ENCODE results near the gene OR6T1.

The OR6T1 gene

GRCh38 chr11:123943738-123944137 lies at the start of gene OR6T1:
TSS of gene OR6T1 (minus strand) at chr11:123943838. CDS start at chr11:123943838, 0 bp downstream.
- DNase-seq (ENCODE audit: low read depth in 3 of 3): no peak

- no peak for DNase-seq (ENCODE audit: low read depth in 3 of 3)
Measured at GRCh38 chr11:123979311-123979710, 35.7 kb upstream of the OR6T1 start.

- no peak for DNase-seq (ENCODE audit: low read depth in 3 of 3)
Measured at GRCh38 chr11:123977731-123978347, 34.2 kb upstream of the OR6T1 start, which contains the start of gene OR10S1. TSS of gene OR10S1 (minus strand) at chr11:123977781. CDS start at chr11:123977664, 117 bp downstream.

- no peak for DNase-seq (ENCODE audit: low read depth in 3 of 3)
Measured at GRCh38 chr11:123976770-123977560, 33.3 kb upstream of the OR6T1 start.

- DNase-seq (ENCODE audit: low read depth in 3 of 3): no peak
Measured at GRCh38 chr11:123973816-123974215, 30.2 kb upstream of the OR6T1 start.

GRCh38 chr11:123956752-123957151 lies 13.1 kb upstream of the OR6T1 start:
- DNase-seq (ENCODE audit: low read depth in 3 of 3): no peak

- no peak for DNase-seq (ENCODE audit: low read depth in 3 of 3)
Measured at GRCh38 chr11:123945132-123945531, 1.5 kb upstream of the OR6T1 start.

- DNase-seq (ENCODE audit: low read depth in 3 of 3): no peak
Measured at GRCh38 chr11:123942413-123942812, 1.2 kb downstream of the OR6T1 start.

GRCh38 chr11:123939317-123939716 lies 4.3 kb downstream of the OR6T1 start, which contains the start of gene OR4D5:
TSS of gene OR4D5 (plus strand) at chr11:123939617. CDS start at chr11:123939617, 0 bp downstream.
- DNase-seq (ENCODE audit: low read depth in 3 of 3): no peak

- no peak for DNase-seq (ENCODE audit: low read depth in 3 of 3)
Measured at GRCh38 chr11:123924027-123924426, 19.6 kb downstream of the OR6T1 start.

GRCh38 chr11:123920943-123921342 lies 22.7 kb downstream of the OR6T1 start:
- no peak for DNase-seq (ENCODE audit: low read depth in 3 of 3)

- DNase-seq (ENCODE audit: low read depth in 3 of 3): no peak
Measured at GRCh38 chr11:123905826-123906225, 37.8 kb downstream of the OR6T1 start.

- no peak for DNase-seq (ENCODE audit: low read depth in 3 of 3)
Measured at GRCh38 chr11:123904932-123905331, 38.7 kb downstream of the OR6T1 start.

GRCh38 chr11:123903932-123904331 lies 39.7 kb downstream of the OR6T1 start:
- no peak for DNase-seq (ENCODE audit: low read depth in 3 of 3)

- DNase-seq (ENCODE audit: low read depth in 3 of 3): no peak
Measured at GRCh38 chr11:123901867-123902266, 41.8 kb downstream of the OR6T1 start, which contains the start of gene OR8D4. TSS of gene OR8D4 (plus strand) at chr11:123902167. CDS start at chr11:123906432, 4,265 bp downstream.

GRCh38 chr11:123899792-123900191 lies 43.8 kb downstream of the OR6T1 start:
- no peak for DNase-seq (ENCODE audit: low read depth in 3 of 3)

Data from stimulated activated CD4-positive, alpha-beta T cell treated with anti-CD3 and anti-CD28 coated beads, TNF-alpha, amount 100 ng/mL, for 48 hours (primary cell).